ENCODE data around the gene SLC39A3. TPM values are rescaled to one million over a fixed set of nuclear protein-coding genes. Genes with fewer than 3 reads are reported as not detected.

Gene SLC39A3
- total RNA-seq, 1 experiment from 2014 or later, result 39.1 TPM

GRCh38 chr19:2690856-2691255, 49.0 kb downstream of the SLC39A3 start:
- POLR2A ChIA-PET, result no interaction called here
- no peaks in the 10 kb centered on the region for H3K9me3 ChIP-seq (ENCODE audit: control insufficient read depth in 1 of 2, insufficient read depth in 1 of 2, low read depth in 1 of 2, low read length in 2 of 2)

More at GRCh38 chr19:2690856-2691255, 49.0 kb downstream of the SLC39A3 start:
- Histone ChIP-seq H3K4me1 (ENCODE audit: control insufficient read depth in 1 of 2, insufficient read depth in 2 of 2, low read length in 2 of 2) (no peaks in the 10 kb centered on the region), H3K9ac (ENCODE audit: low read length) (no peak overlapping the region), H3K27ac (ENCODE audit: low read depth, low read length) (no peak overlapping the region), H2AFZ (ENCODE audit: low read depth, low read length, poor library complexity, severe bottlenecking) (no peak overlapping the region), H3K4me2 (ENCODE audit: low read length) (no peak overlapping the region), H3K4me3 (replicated peaks in 1 of 2; ENCODE audit: low read depth in 1 of 2, low read length in 2 of 2) (no peak overlapping the region), H3K36me3 (ENCODE audit: control insufficient read depth in 1 of 2, insufficient read depth in 2 of 2, low read length in 2 of 2) (no peaks in the 10 kb centered on the region), H4K20me1 (ENCODE audit: insufficient read depth) (no peaks in the 10 kb centered on the region), H3K27me3 (ENCODE audit: insufficient read depth, low read length) (no peaks in the 10 kb centered on the region), H3K9me2 (ENCODE audit: insufficient read depth) (no peaks in the 10 kb centered on the region), H3K79me2 (ENCODE audit: insufficient read depth, low read length) (no peaks in the 10 kb centered on the region)
- intact Hi-C loops (cut with micrococcal nuclease), result no loop called here
- BruUV-seq (replicated peaks), result no TSS peak
- ChIA-PET RAD21 (ENCODE audit: low non-redundant PET in 1 of 2, low total read pairs in 2 of 2, uncharacterized antibody in 2 of 2, unreplicated experiment in 2 of 2) (no interaction called here), CTCF (no interaction called here)
- ATAC-seq, result no peak
- no peak for TF ChIP-seq SIN3A (IDR thresholded peaks at IDR 0.05; ENCODE audit: low read depth)
- TF ChIP-seq POLR2AphosphoS5 (IDR thresholded peaks at IDR 0.05; ENCODE audit: low read depth, low read length), result no peak
- no peak for TF ChIP-seq REST (IDR thresholded peaks at IDR 0.05; ENCODE audit: low read depth)
- no peak for TF ChIP-seq ELF1 (IDR thresholded peaks at IDR 0.05; ENCODE audit: borderline replicate concordance, low read depth)
- no peak for TF ChIP-seq CEBPB (IDR thresholded peaks at IDR 0.05; ENCODE audit: low read depth)
- no peak for TF ChIP-seq EGR1 (IDR thresholded peaks at IDR 0.05; ENCODE audit: low read depth)
- TF ChIP-seq TCF7L2 (IDR thresholded peaks at IDR 0.05; ENCODE audit: borderline replicate concordance, extremely low read depth, insufficient read depth, insufficient read length), result no peak
- TF ChIP-seq SRF (IDR thresholded peaks at IDR 0.05; ENCODE audit: low read depth), result no peak
- TF ChIP-seq EZH2phosphoT487 (IDR thresholded peaks at IDR 0.05; ENCODE audit: borderline replicate concordance), result no peak
- TF ChIP-seq ATF3 (IDR thresholded peaks at IDR 0.05), result no peak
- DNase-seq (ENCODE audit: low read depth, low spot score), result no peak

Measured in HCT116 (cell line).